Upper lobe of left lung (tissue), 4 donors: ENCODE measurements around the gene MORC4.

ENCODE experiments used
- CTCF ChIP-seq, 6 experiments: fragments of 450-650 bp in 4 of 6; fragments of 200-600 bp in 2 of 6; sonication (generic) in 2 of 6; IDR thresholded peaks; one replicate each; pipeline ENCODE4 v1.5.1; 2016 to 2019; ENCODE audit warnings: antibody characterized with exemption in 6 of 6
- POLR2A ChIP-seq, 4 donors: fragments of 450-650 bp; IDR thresholded peaks; one replicate each; pipeline ENCODE4 v1.5.1; 2016 to 2017; ENCODE audit warnings: antibody characterized with exemption in 4 of 4, mild to moderate bottlenecking in 2 of 4

DNA sequence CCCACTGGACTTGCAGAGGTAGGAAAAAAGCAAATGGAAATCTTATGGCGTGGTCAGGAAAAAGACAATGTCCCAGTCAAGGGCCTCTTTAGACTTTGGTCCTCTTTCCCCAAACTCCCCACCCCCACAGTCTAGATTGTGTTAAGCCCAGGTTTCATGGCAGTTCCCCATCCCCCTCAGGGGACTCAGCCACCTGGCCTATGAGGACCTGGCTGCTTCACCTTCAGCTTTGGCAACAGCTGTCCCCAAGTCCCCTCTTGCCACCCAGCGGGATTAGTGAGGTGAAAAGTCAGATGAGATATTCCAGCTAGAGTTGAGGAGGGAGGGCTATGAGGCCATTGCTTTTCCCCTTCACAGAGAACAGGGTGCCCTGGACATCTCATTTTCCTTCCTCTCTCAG is 97.3 kb downstream of the MORC4 start:
- no peak for TF ChIP-seq POLR2A (IDR thresholded peaks at IDR 0.05)
- no peak for TF ChIP-seq CTCF (IDR thresholded peaks at IDR 0.05)
